Body of pancreas (tissue), 4 donors: ENCODE data around the gene IL25. TPM values are rescaled to one million over a fixed set of nuclear protein-coding genes. Genes with fewer than 3 reads are reported as not detected.

Source experiments
- ATAC-seq: fragments of 150-250 bp; one replicate; pipeline ENCODE4 v1.9.1; 2016
- DNase-seq, 4 donors: peaks; one replicate each; pipeline ENCODE4 v3.0.0-alpha.2; 2019
- H3K27ac ChIP-seq, 4 donors: fragments of 200-600 bp; sonication (generic); 1 replicate in 3 of 4; 2 replicates in 1 of 4; pipeline versions ENCODE4 v1.5.1 to v1.6.1; 2016 to 2019; ENCODE audit warnings: mild to moderate bottlenecking in 1 of 4, mixed read lengths in 1 of 4, moderate library complexity in 1 of 4
- H3K27me3 ChIP-seq, 2 donors: fragments of 200-600 bp; sonication (generic); one replicate each; pipeline ENCODE4 v1.6.0; 2016; ENCODE audit warnings: mild to moderate bottlenecking in 1 of 2
- H3K36me3 ChIP-seq, 2 donors: fragments of 200-600 bp; sonication (generic); replicated peaks in 1 of 2; 2 replicates each; pipeline ENCODE4 v1.5.1; 2016; ENCODE audit warnings: low read depth in 2 of 2; ENCODE audit not compliant: insufficient read depth in 1 of 2
- H3K4me1 ChIP-seq: fragments of 200-600 bp; sonication (generic); one replicate; pipeline ENCODE4 v1.6.0; 2016
- H3K4me3 ChIP-seq, 2 donors: fragments of 200-600 bp; sonication (generic); 1 replicate in 1 of 2; 2 replicates in 1 of 2; pipeline ENCODE4 v1.5.1; 2016 to 2019
- H3K9me3 ChIP-seq, 3 donors: fragments of 200-600 bp; sonication (generic); 1 replicate in 2 of 3; 2 replicates in 1 of 3; pipeline ENCODE4 v1.5.1; 2016
- CTCF ChIP-seq, 7 experiments: fragments of 450-650 bp in 4 of 7; fragments of 200-600 bp in 3 of 7; sonication (generic) in 3 of 7; IDR thresholded peaks; one replicate each; pipeline ENCODE4 v1.5.1; 2016 to 2019; ENCODE audit warnings: antibody characterized with exemption in 7 of 7
- POLR2A ChIP-seq, 3 donors: fragments of 450-650 bp; IDR thresholded peaks; one replicate each; pipeline ENCODE4 v1.6.1; 2016; ENCODE audit warnings: antibody characterized with exemption in 3 of 3, mild to moderate bottlenecking in 2 of 3
- WGBS, 2 donors: methylation state at CpG; one replicate each; pipeline ENCODE4 v1.1.5; 2017; 5-methylcytosine and 5-hydroxymethylcytosine counted together
- intact Hi-C: fragments of 100-400 bp; cut with DNase I; formaldehyde crosslinking; loops from one replicate; pipeline ENCODE4 v1.15.1; 2023
- total RNA-seq, 2 donors: library from RNA; depleted of rRNA; stranded (reverse); fragments of >200 nt; gene quantifications; one replicate each; pipeline ENCODE4 v1.1.0, GENCODE V29; 2016

Gene IL25
- total RNA-seq, 2 donors from 2014 or later = not detected

- H3K27ac ChIP-seq = no peak overlapping the region
- H3K4me1 ChIP-seq = no peaks in the 10 kb centered on the region
- DNase-seq = no peak
- no peaks in the 10 kb centered on the region for H3K36me3 ChIP-seq
- intact Hi-C loops = loop anchor here (10.0 kb wide), 1 partner anchor 107 kb away; no protein-coding TSS in a partner anchor
- 67 to 88% methylated on average over 1 of the region's 1 CpG for WGBS, 2 donors
- H3K9me3 ChIP-seq = no peaks in the 10 kb centered on the region
- TF ChIP-seq CTCF (IDR thresholded peaks at IDR 0.05) (no peak), POLR2A (IDR thresholded peaks at IDR 0.05) (no peak)
- no peaks in the 10 kb centered on the region for H3K27me3 ChIP-seq
- no peak overlapping the region for H3K4me3 ChIP-seq
- no peak for ATAC-seq
These were observed 744 bp upstream of the IL25 start for GRCh38 chr14:23371865-23372264.

- H3K36me3 ChIP-seq = no peaks in the 10 kb centered on the region
- no peaks in the 10 kb centered on the region for H3K4me1 ChIP-seq
- WGBS, 2 donors = 49 to 69% methylated on average over 2 to 3 of the region's 3 CpGs
- DNase-seq (no peak), ATAC-seq (no peak)
- no peak overlapping the region for H3K27ac ChIP-seq
- TF ChIP-seq CTCF (IDR thresholded peaks at IDR 0.05) (no peak), POLR2A (IDR thresholded peaks at IDR 0.05) (no peak)
- H3K9me3 ChIP-seq = no peaks in the 10 kb centered on the region
- intact Hi-C loops = loop anchor here (10.0 kb wide), 1 partner anchor 108 kb away; no protein-coding TSS in a partner anchor
- H3K4me3 ChIP-seq = no peak overlapping the region
- H3K27me3 ChIP-seq = no peaks in the 10 kb centered on the region
These were observed 432 bp downstream of the IL25 start for GRCh38 chr14:23373041-23373440.

- no peaks in the 10 kb centered on the region for H3K9me3 ChIP-seq
- no peak for TF ChIP-seq POLR2A (IDR thresholded peaks at IDR 0.05)
- no peak for TF ChIP-seq CTCF (IDR thresholded peaks at IDR 0.05)
- no peaks in the 10 kb centered on the region for H3K27me3 ChIP-seq
- WGBS, 2 donors = 85 to 86% methylated on average over 14 to 21 of the region's 21 CpGs
- ATAC-seq = no peak
- H3K4me1 ChIP-seq = peaks cover 6% of the 10 kb centered on the region
- H3K36me3 ChIP-seq = no peaks in the 10 kb centered on the region
- no peak overlapping the region for H3K27ac ChIP-seq
- intact Hi-C loops = loop anchor here (10.0 kb wide), 1 partner anchor 111 kb away; no protein-coding TSS in a partner anchor
- H3K4me3 ChIP-seq = no peak overlapping the region
- DNase-seq = no peak
These were observed 3.1 kb downstream of the IL25 start for GRCh38 chr14:23375527-23376251.

- no peak within 1 kb of the TSS for H3K4me3 ChIP-seq
- intact Hi-C loops = loop anchor here (10.0 kb wide), 1 partner anchor 112 kb away; no protein-coding TSS in a partner anchor
- peaks cover 6% of the 10 kb centered on the region for H3K4me1 ChIP-seq
- H3K36me3 ChIP-seq = no peaks in the 10 kb centered on the region
- H3K9me3 ChIP-seq = no peaks in the 10 kb centered on the region
- TF ChIP-seq POLR2A (IDR thresholded peaks at IDR 0.05) = no peak
- no peak for TF ChIP-seq CTCF (IDR thresholded peaks at IDR 0.05)
- DNase-seq = no peak
- H3K27ac ChIP-seq = no peak within 1 kb of the TSS
- 59 to 65% methylated on average over 13 of the region's 13 CpGs for WGBS, 2 donors
- H3K27me3 ChIP-seq = no peaks in the 10 kb centered on the region
- no peak for ATAC-seq
These were observed 4.0 kb downstream of the IL25 start, which contains the start of gene CMTM5 for GRCh38 chr14:23376482-23377197. TSS of gene CMTM5 (plus strand) at chr14:23377046. CDS start at chr14:23377252, 206 bp downstream.
